Thoracic aorta (tissue), 2 donors: ENCODE results near the gene DOK6. TPM values are rescaled to one million over a fixed set of nuclear protein-coding genes. Genes with fewer than 3 reads are reported as not detected.

Source experiments
- ATAC-seq: fragments of 150-250 bp; one replicate; pipeline ENCODE4 v1.8.0; 2017; ENCODE audit warnings: low read depth; ENCODE audit not compliant: insufficient number of reproducible peaks, low FRiP score
- DNase-seq: peaks from one replicate; pipeline ENCODE4 v3.0.0-alpha.2; 2020; ENCODE audit warnings: low spot score
- H3K27ac ChIP-seq, 2 donors: fragments of 200-600 bp; sonication (generic); 1 replicate in 1 of 2; 2 replicates in 1 of 2; pipeline ENCODE4 v1.5.1; 2016; ENCODE audit warnings: mild to moderate bottlenecking in 2 of 2, moderate library complexity in 2 of 2
- H3K27me3 ChIP-seq: fragments of 200-600 bp; sonication (generic); replicated peaks from 2 replicates; pipeline ENCODE4 v1.6.0; 2016; ENCODE audit warnings: mild to moderate bottlenecking; ENCODE audit not compliant: insufficient read depth
- H3K36me3 ChIP-seq: fragments of 200-600 bp; sonication (generic); one replicate; pipeline ENCODE4 v1.5.1; 2016
- H3K4me1 ChIP-seq, 2 donors: fragments of 200-600 bp; sonication (generic); 1 replicate in 1 of 2; 2 replicates in 1 of 2; pipeline versions ENCODE4 v1.5.1 to v1.6.0; 2016; ENCODE audit warnings: low read depth in 2 of 2, mild to moderate bottlenecking in 1 of 2; ENCODE audit not compliant: control insufficient read depth in 1 of 2
- H3K4me3 ChIP-seq: fragments of 200-600 bp; sonication (generic); 2 replicates; pipeline ENCODE4 v1.5.1; 2016; ENCODE audit warnings: mild to moderate bottlenecking
- H3K9me3 ChIP-seq: fragments of 200-600 bp; sonication (generic); 2 replicates; pipeline ENCODE4 v1.5.1; 2016
- CTCF ChIP-seq: fragments of 200-600 bp; sonication (generic); IDR thresholded peaks from one replicate; pipeline ENCODE4 v1.5.1; 2019; ENCODE audit warnings: antibody characterized with exemption
- total RNA-seq, 2 donors: library from RNA; depleted of rRNA; stranded (reverse); fragments of >200 nt; gene quantifications; one replicate each; pipeline versions ENCODE4 v1.1.0 to v1.2.3, GENCODE V29; 2016

Gene DOK6
- total RNA-seq, 2 donors from 2014 or later, result 2.0 to 2.1 TPM

DNA sequence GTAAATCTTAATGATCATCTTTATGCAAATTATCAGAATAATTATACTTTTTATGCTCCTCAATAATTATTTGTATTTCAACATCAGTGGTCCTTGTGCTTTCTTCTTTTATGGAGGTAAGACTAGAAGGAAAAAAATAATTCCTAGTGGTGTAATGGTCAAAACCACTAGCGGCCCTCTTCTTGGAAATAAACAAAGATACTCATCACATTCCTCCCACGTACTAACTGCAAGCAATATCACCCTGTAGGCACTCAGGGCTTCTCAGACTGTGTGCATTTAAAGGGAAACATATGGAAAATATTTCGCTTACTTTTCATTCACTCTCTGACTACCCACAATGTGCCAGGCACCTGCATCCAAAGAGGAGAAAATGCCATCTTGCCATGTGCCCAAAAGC lies 263.7 kb downstream of the DOK6 start:
- no peak overlapping the region for H3K27ac ChIP-seq
- H3K4me3 ChIP-seq, result no peak overlapping the region
- peaks cover 0 to 17% of the 10 kb centered on the region in 2 donors for H3K4me1 ChIP-seq
- no peaks in the 10 kb centered on the region for H3K9me3 ChIP-seq
- ATAC-seq (no peak), DNase-seq (no peak)
- no peaks in the 10 kb centered on the region for H3K36me3 ChIP-seq
- no peak for TF ChIP-seq CTCF
- no peaks in the 10 kb centered on the region for H3K27me3 ChIP-seq

GRCh38 chr18:69674292-69674877 lies 273.7 kb downstream of the DOK6 start:
- Histone ChIP-seq H3K9me3 (no peaks in the 10 kb centered on the region), H3K27ac (no peak overlapping the region), H3K27me3 (no peaks in the 10 kb centered on the region), H3K4me3 (no peak overlapping the region), H3K4me1 (peaks cover 5 to 7% of the 10 kb centered on the region in 2 donors), H3K36me3 (no peaks in the 10 kb centered on the region)
- ATAC-seq (no peak), DNase-seq (no peak)
- TF ChIP-seq CTCF, result no peak

- H3K4me3 ChIP-seq, result no peak overlapping the region
- no peaks in the 10 kb centered on the region for H3K9me3 ChIP-seq
- ATAC-seq (no peak), DNase-seq (no peak)
- H3K4me1 ChIP-seq, result peaks cover 5 to 7% of the 10 kb centered on the region in 2 donors
- no peak overlapping the region for H3K27ac ChIP-seq
- no peak for TF ChIP-seq CTCF
- H3K27me3 ChIP-seq, result no peaks in the 10 kb centered on the region
- no peaks in the 10 kb centered on the region for H3K36me3 ChIP-seq
These were observed 274.3 kb downstream of the DOK6 start for GRCh38 chr18:69674966-69675365.

GRCh38 chr18:69677595-69677994 lies 276.9 kb downstream of the DOK6 start:
- no peaks in the 10 kb centered on the region for H3K9me3 ChIP-seq
- no peaks in the 10 kb centered on the region for H3K27me3 ChIP-seq
- ATAC-seq (no peak), DNase-seq (no peak)
- no peak for TF ChIP-seq CTCF
- no peak overlapping the region for H3K4me3 ChIP-seq
- no peaks in the 10 kb centered on the region for H3K36me3 ChIP-seq
- no peak overlapping the region for H3K27ac ChIP-seq
- H3K4me1 ChIP-seq, result peaks cover 5 to 7% of the 10 kb centered on the region in 2 donors

GRCh38 chr18:69680123-69680522 lies 279.4 kb downstream of the DOK6 start:
- TF ChIP-seq CTCF, result no peak
- no peak for DNase-seq
- Histone ChIP-seq H3K4me3 (no peak overlapping the region), H3K9me3 (no peaks in the 10 kb centered on the region), H3K27me3 (no peaks in the 10 kb centered on the region), H3K36me3 (no peaks in the 10 kb centered on the region), H3K4me1 (peaks cover 5 to 7% of the 10 kb centered on the region in 2 donors), H3K27ac (no peak overlapping the region)
- ATAC-seq, result no peak
